Fibroblast of skin of left biceps (primary cell): ENCODE measurements around the gene CATSPER3.
"Not testable (repeated sequence)": the region's sequence is repeated elsewhere in the genome, so short reads cannot be mapped to it uniquely, and the experiment has no call there.

Experiments used
- DNase-seq, 2 experiments: peaks; one replicate each; pipeline ENCODE4 v3.0.0-alpha.2; 2013; ENCODE audit warnings: low read depth in 2 of 2

CATSPER3 gene

DNA sequence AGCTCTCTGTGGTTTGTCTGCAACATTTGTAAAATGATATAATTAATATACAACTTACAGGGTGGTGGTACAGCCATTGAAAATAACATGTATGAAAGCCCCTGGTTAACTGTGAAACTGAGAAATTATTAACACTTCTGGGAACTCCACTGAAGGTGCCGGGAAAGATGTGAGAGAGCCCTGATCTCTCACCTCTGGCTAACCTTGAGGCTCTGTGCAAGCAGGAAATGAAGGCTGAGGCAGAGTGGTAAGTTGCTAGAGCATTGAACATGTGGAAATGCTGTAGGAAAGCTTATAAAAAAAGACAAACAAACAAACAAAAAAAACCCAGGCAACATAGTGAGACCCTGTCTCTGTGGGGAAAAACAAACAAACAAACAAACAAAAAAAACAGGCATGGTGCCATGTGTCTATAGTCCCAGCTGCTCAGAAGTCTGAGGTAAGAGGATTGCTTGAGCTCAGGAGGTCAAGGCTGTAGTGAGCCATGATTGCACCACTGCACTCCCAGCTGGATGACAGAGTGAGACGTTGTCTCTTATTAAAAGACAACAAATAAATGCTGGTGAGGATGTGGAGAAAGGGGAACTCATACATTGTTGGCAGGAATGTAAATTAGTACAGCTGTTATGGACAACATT, 7.5 kb downstream of the CATSPER3 start:
- no peak for DNase-seq

DNA sequence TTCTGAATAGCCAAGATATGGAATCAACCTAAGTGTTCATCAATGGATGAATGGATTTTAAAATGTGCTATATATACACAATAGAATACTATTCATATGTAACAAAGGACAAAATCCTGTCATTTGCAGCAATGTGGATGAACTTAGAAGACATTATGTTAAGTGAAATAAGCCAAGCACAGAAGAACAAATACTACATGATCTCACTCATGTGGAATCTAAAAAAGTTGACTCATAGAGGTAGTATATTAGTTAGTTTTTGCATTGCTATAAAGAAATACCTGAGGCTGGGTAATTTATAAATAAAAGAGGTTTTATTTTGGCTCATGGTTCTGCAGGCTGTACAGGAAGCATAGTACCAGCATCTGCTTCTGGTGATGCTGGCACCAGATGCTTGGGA, 8.1 kb downstream of the CATSPER3 start:
- no peak for DNase-seq

- DNase-seq, result no peak
These were observed 9.1 kb downstream of the CATSPER3 start for GRCh38 chr5:134976841-134977240.

- DNase-seq, result no peak
These were observed 11.7 kb downstream of the CATSPER3 start for GRCh38 chr5:134979416-134979815.

DNA sequence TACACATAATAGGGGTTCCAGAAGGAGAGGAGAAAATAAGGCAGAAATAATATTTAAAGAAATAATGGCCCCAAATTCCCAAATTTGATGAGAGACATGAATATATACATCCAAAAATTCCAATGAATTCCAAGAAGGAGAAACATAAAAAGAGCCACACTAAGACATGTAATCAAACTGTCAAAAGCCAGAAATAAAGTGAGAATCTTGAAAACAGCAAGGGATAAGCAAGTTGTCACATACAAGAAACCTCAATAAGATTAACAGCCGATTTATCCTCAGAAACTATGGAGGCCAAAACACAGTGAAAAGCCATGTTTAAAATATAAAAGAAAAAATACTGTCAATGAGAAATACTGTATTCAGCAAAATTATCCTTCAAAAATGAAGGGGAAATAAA, 14.5 kb downstream of the CATSPER3 start:
- no peak for DNase-seq

DNA sequence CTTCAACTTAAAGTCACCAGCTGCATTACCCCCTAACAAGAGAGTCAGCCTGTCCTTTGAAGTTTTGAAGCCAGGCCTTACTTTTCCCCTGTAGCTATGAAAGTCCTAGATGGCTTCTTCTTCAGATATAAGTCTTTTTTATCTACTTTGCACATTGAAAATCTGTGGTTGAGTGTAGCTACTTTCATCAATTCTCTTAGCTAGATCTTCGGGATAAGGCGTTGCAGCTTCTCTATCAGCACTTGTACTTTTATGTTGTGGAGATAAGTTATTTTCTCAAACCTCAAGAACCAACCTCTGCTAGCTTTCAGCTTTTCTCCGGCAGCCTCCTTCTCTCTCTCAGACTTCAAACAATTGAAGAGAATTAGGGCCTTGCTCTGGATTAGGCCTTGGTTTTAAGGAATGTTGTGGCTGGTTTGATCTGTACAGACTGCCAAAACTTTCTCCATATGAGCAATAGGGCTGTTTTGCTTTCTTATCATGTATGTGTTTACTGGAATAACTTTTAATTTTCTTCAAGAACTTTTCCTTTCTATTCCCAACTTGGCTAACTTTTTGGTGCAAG, 21.6 kb downstream of the CATSPER3 start:
- DNase-seq, result no peak

DNA sequence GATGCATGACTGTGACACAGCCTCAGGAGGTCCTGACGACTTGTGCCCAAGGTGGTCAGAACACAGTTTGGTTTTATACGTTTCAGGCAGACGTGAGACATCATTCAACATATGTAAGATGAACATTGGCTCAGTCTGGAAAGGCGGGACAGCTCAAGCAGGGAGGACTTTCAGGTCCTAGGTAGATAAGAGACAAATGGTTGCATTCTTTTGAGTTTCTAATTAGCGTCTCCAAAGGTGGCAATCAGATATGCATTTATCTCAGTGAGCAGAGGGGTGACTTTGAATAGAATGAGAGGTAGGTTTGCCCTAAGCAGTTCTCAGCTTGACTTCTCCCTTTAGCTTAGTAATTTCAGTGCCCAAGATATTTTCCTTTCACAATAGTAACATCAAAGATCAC, 22.5 kb downstream of the CATSPER3 start:
- not testable (repeated sequence) for DNase-seq

DNA sequence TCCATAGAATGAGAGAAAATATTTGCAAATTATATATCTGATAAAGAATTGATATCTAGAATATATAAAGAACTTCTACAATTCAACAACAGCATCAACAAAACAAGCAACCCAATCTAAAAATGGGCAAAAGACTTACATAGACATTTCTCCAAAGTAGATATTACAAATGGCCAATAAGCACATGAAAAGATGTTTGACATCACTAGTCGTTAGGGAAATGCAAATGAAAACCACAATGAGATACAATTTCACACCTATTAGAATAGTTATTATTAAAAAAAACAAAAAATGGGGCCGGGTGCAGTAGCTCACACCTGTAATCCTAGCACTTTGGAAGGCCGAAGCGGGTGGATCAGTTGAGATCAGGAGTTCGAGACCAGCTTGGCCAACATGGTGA, 24.4 kb downstream of the CATSPER3 start:
- no peak for DNase-seq

- DNase-seq, result no peak
These were observed 25.5 kb downstream of the CATSPER3 start for GRCh38 chr5:134993161-134993560.

DNA sequence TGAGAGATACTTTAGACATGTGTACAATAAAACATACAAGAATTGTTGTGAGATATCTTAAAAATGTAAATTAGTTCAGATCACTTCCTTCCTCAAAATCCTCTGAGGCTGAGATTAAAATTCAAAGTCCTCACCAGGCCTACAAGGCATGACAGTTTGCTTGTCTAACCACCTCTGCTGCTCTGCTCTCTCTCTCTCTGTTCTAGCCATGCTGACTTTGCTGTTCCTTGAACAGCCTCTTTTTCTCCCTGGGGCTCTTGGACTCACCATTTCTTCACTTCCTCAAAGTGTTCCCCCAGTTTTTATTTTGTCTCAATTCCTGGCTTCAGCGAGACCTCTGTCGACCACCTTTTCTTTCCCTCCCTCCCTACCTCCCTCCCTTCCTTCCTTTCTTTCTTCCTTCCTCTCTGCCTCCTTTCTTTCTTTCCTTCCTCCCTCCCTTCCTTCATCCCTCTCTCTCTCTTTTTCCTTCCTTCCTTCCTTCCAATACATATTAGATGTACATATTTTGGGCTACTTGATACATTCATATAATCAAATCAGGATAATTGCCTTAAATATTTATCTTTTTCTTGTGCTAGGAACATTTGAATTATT, 27.0 kb downstream of the CATSPER3 start:
- no peak for DNase-seq

DNA sequence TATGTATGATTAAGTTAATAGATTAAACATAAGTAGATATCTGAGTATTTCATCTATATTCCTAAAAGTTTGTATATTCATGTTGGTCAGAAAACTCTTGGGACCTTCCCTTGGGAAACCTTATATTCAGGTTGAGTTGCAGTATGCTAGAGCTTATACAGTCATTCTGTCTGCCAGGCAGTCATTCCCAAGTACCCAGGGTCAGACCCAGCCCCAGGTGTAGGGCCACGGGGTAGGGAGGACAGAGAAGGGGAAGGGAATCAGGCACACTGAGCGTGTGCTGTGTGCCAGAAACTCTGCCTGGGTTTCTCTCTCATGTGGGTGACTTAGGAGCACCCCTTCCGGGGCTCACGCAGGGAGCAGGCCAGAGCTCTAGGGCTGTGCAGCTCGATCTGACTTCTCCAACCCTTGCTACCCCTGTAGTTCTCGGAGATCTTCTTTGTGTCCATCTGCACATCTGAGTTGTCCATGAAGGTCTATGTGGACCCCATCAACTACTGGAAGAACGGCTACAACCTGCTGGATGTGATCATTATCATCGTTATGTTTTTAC, 28.2 kb downstream of the CATSPER3 start:
- no peak for DNase-seq

DNA sequence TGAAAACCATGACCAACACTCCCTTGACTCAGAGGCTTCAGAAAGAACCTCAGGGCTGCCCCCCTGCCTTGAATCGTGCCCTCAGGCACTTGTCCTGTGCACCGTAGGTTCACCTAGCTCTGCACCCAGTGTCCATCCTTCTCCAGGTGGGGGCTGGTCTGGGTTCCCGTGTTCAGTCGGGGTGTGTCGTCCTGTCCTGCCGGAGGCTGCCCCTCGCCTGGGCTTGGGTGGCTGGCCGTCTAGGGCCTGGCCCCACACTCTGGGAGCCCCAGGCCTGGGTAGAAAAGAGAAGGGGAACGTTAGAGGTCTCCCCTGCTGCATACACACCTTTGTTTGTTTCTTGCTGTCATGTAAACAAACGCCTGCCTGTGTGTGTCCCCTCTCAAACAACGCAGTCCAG, 29.3 kb downstream of the CATSPER3 start:
- no peak for DNase-seq

DNA sequence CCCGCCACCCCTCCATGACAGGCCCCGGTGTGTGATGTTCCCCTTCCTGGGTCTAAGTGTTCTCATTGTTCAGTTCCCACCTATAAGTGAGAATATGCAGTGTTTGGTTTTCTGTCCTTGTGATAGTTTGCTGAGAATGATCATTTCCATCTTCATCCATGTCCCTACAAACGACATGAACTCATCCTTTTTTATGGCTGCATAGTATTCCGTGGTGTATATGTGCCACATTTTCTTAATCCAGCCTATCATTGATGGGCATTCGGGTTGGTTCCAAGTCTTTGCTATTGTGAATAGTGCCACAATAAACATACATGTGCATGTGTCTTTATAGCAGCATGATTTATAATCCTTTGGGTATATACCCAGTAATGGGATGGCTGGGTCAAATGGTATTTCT, 30.4 kb downstream of the CATSPER3 start:
- not testable (repeated sequence) for DNase-seq

DNA sequence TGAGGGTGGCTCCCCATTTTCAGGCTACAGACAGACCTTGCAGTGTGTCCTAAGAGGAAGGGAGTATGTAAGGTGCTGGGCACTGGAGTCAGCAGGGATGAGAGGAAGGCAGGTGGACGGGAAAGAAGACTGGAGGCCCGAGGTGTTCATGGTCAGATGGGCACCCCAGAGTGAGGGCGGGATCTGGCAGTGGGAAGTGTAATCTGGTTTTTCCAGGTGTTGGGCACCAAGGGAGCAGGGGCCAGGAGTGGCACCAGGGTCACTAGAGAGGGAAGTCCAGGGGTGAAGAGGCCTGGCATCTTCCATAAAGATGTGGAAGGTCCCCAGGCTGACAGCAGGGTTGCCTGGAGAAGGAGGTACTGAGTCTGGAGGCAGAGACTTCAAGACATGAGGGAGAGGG, 36.7 kb downstream of the CATSPER3 start:
- DNase-seq, result no peak

DNA sequence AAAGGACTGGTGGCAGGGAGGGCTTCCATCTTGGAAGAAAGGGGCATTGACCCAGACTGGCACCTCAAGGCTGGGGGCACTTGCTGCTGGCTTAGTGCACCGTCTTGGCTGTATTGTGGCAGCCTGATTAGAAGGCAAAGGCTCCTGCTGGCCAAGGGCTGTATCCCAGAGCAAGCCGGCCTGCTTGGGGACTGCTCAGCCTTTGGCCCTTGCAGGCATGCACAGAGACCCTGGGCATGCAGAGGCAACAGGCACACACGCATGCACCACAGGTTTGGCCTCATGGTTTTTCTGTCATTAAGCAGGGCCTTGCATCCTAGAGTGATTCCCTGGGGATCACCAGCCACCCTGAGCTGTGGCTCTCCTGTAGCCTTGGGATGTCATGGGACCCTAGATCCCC, 37.4 kb downstream of the CATSPER3 start:
- DNase-seq, result no peak

DNA sequence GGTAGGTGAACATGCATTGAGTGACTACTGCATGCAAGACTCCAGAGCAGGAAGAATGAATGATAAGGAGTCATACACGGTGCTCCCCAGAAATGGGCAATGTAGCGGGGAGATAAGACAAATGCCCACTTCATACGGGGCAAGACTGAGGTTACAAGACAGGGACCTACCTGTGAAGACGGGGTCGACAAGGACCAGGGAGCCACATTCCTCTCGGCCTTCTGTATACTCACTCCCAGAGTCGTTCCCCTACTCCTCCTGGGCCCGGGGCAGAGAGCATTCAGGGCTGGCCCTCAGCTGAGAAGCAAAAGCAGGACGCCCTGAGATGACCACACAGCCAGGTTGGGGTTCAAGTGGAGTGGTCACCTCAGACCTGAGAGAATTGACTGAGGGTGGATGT, 39.6 kb downstream of the CATSPER3 start:
- no peak for DNase-seq

DNA sequence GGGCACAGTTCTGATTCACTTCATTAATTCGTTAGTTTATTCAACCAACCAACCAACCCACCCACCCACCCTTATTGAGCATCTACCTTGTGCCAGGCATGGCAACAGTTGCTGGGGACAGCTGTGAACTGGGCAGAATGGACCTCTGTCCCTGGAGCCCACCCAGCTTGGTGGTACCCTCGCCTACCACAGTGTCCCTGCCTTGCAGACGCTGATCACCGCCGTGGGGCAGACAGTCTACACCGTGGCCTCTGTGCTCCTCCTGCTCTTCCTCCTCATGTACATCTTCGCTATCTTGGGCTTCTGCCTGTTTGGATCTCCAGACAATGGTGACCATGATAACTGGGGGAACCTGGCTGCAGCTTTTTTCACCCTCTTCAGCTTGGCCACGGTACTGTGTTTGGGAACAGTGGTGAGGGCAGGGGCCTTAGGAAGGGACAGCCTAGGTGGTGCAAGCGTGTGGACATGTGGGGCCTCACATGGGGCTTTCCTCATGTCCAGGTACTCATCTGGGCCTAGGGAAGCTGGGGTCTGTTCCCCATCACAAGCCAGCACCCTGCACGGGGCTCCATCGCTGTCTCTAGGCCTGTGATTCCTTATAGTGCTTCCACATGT, 40.1 kb downstream of the CATSPER3 start:
- DNase-seq, result no peak

GRCh38 chr5:135008556-135008955, 40.8 kb downstream of the CATSPER3 start:
- DNase-seq, result no peak

DNA sequence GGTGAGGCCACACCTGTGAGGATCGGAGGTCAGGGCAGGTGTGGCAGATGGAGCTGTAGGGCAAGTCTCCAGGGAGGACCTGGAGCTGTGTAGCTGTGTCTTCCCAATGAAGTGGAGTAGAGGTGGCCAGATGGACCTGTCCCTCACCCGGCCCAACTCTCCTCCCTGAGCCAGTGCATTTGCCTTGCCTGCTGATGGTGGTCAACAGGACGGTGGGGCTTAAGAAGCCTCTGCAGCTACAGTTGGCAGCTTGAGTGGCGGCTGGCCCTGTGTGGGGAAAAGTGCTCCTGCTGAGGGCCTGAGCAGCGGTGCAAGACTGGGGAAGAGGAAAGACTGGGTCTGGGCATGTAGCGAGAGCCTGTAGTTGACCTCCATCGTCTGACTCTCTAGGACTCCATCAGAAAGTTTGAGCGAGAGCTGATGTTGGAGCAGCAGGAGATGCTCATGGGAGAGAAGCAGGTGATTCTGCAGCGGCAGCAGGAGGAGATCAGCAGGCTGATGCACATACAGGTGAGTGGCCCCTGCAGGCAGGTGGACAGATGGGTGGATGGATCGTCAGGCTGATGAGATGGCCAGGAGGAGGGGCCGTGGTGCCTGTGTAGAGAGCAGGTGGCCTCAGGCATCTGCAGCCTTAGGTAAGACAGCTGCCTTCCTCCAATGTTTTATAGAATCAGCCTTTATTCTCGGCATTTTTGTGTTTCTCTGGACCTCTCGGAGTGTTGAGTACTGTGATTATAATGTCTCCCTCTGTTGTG, 41.5 kb downstream of the CATSPER3 start:
- no peak for DNase-seq

GRCh38 chr5:135009736-135010501, 42.2 kb downstream of the CATSPER3 start:
- no peak for DNase-seq
